ENCODE results near the gene PIK3AP1.
"Not testable (repeated sequence)": the region's sequence is repeated elsewhere in the genome, so short reads cannot be mapped to it uniquely, and the experiment has no call there.

The PIK3AP1 gene

GRCh38 chr10:96548589-96548988 is 171.7 kb downstream of the PIK3AP1 start:
- no peaks in the 10 kb centered on the region for H3K9me3 ChIP-seq (ENCODE audit: low read length)
- H3K79me2 ChIP-seq (ENCODE audit: insufficient read depth, low read length) = no peaks in the 10 kb centered on the region
- no peak overlapping the region for H3K4me3 ChIP-seq (ENCODE audit: low read depth, low read length, poor library complexity, severe bottlenecking)
- no peak for TF ChIP-seq EZH2 (IDR thresholded peaks at IDR 0.05; ENCODE audit: borderline replicate concordance, low read length)
- no peak for TF ChIP-seq CTCF (IDR thresholded peaks at IDR 0.05; ENCODE audit: low read length)
- H3K9ac ChIP-seq (ENCODE audit: low read length) = no peak overlapping the region
- H2AFZ ChIP-seq (ENCODE audit: low read length) = no peak overlapping the region
- no peaks in the 10 kb centered on the region for H3K9me2 ChIP-seq (ENCODE audit: low read depth, low read length)
- no peak overlapping the region for H3K27ac ChIP-seq (ENCODE audit: low read depth, low read length, poor library complexity, severe bottlenecking)
- H3K27me3 ChIP-seq (ENCODE audit: insufficient read depth, low read length) = no peaks in the 10 kb centered on the region
- H3K4me1 ChIP-seq (ENCODE audit: insufficient read depth, low read length, severe bottlenecking) = no peaks in the 10 kb centered on the region
- peaks cover 37% of the 10 kb centered on the region for H3K36me3 ChIP-seq (ENCODE audit: insufficient read depth, low read length)
- H4K20me1 ChIP-seq (ENCODE audit: insufficient read depth, low read length) = no peaks in the 10 kb centered on the region
- H3F3A ChIP-seq (ENCODE audit: insufficient read depth, low read length) = no peaks in the 10 kb centered on the region
- no peak overlapping the region for H3K4me2 ChIP-seq (ENCODE audit: low read length)

- not testable (repeated sequence) for H3K27me3 ChIP-seq (ENCODE audit: insufficient read depth, low read length); H3K4me1 ChIP-seq (ENCODE audit: insufficient read depth, low read length, severe bottlenecking); H3K9me2 ChIP-seq (ENCODE audit: low read depth, low read length); H3K4me2 ChIP-seq (ENCODE audit: low read length); H3K9ac ChIP-seq (ENCODE audit: low read length); H2AFZ ChIP-seq (ENCODE audit: low read length); H3K9me3 ChIP-seq (ENCODE audit: low read length); H3F3A ChIP-seq (ENCODE audit: insufficient read depth, low read length); H4K20me1 ChIP-seq (ENCODE audit: insufficient read depth, low read length); H3K4me3 ChIP-seq (ENCODE audit: low read depth, low read length, poor library complexity, severe bottlenecking); H3K79me2 ChIP-seq (ENCODE audit: insufficient read depth, low read length); H3K27ac ChIP-seq (ENCODE audit: low read depth, low read length, poor library complexity, severe bottlenecking)
- peaks cover 50% of the 10 kb centered on the region for H3K36me3 ChIP-seq (ENCODE audit: insufficient read depth, low read length)
Observed at GRCh38 chr10:96545558-96545957, 174.8 kb downstream of the PIK3AP1 start.
